GM19035 (cell line): Measurements from ENCODE around the gene TSPAN5.

Source experiments
- ATAC-seq: cut with Tn5 transposase; IDR thresholded peaks from one replicate; pipeline ENCODE4 v1.9.1; 2021; ENCODE audit not compliant: unreplicated experiment

TSPAN5 gene

GRCh38 chr4:98620087-98620784 is 38.2 kb downstream of the TSPAN5 start:
- ATAC-seq = no peak

DNA sequence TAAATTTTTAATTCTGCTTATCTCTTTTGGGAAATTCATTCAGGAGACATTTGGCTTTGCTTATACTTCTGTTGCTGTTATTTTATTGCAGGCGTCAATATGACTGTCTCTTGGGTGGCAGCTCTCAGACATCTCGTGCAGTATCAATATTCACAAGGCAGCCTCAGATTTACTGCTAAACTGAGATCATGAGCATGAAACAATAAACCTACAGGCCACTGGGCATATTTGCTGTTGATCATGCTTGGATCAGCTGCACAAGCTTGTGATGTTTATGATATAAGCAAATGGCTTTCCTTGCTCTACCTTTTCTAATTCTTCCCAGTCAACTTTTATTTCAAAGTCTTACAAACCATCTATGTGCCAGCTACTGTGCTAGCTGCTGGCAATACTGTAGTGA is 39.2 kb downstream of the TSPAN5 start:
- no peak for ATAC-seq

DNA sequence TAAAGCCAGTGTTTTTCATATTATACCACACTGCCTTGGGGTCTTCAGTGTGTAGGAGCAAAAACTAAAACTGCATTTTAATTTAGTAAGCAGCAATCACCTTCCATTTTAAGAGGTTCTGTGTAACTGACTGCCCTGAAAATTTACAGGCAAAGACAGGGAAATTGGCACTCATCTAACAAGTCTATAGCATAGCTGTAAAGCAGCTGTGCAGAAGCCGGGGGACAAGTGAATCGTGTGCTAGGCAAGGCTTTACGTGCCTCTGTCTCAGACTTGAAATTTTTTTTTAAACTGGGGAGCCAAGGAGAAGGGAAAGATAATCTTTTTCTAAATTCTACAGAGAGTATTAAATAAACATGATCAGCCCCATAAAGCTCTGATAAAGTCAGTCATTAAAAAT is 39.7 kb downstream of the TSPAN5 start:
- no peak for ATAC-seq

- ATAC-seq = no peak
Observed at GRCh38 chr4:98617358-98618047, 40.9 kb downstream of the TSPAN5 start.

GRCh38 chr4:98615991-98616390 is 42.4 kb downstream of the TSPAN5 start:
- no peak for ATAC-seq

DNA sequence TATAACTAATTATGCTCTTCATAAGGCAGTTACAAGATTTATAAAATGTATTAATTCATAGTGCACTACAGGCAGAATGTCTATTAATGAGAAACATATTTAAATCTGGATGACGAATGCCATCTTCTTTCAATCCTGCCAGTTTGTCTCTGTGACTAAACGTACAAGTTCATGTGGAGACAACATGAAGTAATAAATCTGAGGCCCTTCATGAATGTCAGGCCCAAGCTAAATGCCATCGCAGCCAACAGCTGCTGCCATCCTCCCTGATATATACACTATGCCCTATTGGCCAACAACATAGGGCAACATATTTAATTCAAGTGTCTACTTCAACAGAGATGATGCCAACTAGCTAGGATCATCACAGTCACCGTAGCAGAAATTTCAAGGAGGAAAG is 43.7 kb downstream of the TSPAN5 start:
- no peak for ATAC-seq

DNA sequence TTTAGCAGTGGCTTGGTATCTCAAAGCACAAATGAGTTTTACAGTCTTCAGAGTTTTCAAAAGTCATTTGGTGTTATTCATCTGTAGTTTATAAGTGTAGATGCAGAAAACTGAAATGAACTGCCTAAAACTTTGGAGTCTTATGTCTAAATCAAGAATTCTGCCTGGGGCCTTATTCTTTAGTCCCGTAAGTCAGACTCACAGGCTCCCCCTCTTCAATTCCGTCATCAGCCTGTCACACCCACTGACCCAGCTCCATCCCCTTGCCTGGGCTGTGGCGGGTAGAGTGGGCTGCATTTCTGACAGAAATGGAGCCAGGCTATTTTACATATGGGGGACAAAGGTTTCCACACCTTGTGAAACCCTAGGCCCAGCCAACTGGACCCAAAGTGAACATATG is 44.3 kb downstream of the TSPAN5 start:
- no peak for ATAC-seq

- no peak for ATAC-seq
Observed at GRCh38 chr4:98613453-98614075, 44.8 kb downstream of the TSPAN5 start.

- ATAC-seq = no peak
Observed at GRCh38 chr4:98612318-98613250, 45.8 kb downstream of the TSPAN5 start.

DNA sequence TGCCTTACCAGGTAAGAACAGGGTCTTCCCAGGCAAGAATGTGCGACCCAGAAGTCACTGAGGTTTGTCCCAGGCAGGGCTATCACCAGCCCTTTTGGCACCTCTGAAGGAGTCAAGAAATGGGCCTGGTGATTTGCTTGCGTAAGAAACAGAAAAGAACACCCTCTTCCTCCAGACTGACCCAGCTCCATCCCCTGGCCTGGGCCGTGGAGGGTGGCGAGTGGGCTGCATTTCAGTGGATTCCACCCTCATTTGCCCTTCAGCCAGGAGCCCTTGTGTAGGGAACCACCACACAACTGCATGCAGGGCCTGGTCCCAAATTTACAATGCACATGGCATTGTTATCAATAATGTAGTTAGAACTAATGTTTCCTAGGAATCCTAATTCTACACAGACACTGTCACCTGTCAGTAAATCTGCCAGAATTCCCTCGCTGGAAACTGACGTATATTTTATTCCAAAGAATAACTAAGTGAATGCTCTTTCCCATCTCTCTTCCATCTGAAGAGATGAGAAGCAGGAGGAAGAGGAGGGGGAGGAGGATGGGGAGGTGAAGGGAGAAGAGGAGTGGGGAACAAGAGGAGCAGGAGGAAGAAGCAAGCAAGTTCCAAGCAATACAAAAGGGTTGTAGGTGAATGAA is 46.6 kb downstream of the TSPAN5 start:
- no peak for ATAC-seq

GRCh38 chr4:98610926-98611676 is 47.3 kb downstream of the TSPAN5 start:
- no peak for ATAC-seq

DNA sequence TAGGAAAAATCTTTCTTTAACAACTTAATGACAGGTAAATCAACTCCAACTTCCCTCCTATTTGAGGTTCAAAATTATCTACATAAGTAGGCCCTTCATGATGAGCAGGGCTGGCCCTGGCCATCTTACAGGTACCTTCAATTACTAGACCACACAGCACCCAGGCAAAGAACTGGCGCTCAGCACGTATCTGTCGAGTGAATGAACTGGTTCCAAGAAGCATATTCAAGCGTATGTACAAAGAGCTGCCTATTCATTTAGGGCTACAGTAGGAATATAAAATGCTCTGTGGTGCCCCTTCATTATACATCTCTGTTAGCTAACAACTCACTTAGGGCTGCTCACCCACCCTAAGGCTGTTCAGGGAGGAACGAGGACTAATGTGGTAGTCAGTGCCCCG is 48.0 kb downstream of the TSPAN5 start:
- no peak for ATAC-seq

DNA sequence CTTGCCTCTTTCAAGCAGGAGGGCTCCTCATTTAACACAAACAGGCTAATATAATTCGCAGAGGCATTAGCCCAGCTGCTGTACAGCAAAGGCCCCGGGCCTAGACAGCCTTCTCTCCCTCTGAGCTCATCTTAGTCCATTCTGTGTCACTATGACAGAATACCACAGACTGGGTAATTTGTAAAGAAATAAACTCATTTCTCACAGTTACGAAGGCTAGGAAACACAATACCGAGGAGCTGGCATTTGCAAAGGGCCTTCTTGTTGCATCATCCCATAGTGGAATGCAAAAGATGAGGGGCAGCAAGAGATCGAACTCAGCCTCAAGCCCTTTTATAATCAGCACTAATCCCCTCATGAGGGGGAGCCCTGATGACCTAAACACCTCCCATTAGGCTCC is 48.5 kb downstream of the TSPAN5 start:
- no peak for ATAC-seq

DNA sequence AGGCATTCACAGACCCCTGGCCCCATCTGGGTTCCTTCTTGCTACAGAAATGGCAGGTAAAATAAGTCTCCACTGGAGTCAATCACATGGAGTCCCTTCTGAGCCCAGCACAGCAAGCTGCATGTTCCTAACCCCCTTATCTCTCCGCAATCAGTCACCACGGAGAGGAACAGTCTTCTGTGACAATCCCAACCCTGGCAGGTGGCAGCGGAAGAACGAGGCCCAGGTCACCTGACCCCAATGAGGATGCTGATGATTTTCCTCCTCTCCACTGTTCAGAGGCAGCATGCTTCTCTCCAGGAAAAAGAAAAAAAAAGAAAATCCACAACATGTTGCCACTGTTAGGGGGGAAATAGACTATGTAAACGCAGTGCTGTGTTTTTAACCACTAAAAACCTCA is 50.1 kb downstream of the TSPAN5 start:
- ATAC-seq = no peak

- no peak for ATAC-seq
Observed at GRCh38 chr4:98606894-98607293, 51.5 kb downstream of the TSPAN5 start.

DNA sequence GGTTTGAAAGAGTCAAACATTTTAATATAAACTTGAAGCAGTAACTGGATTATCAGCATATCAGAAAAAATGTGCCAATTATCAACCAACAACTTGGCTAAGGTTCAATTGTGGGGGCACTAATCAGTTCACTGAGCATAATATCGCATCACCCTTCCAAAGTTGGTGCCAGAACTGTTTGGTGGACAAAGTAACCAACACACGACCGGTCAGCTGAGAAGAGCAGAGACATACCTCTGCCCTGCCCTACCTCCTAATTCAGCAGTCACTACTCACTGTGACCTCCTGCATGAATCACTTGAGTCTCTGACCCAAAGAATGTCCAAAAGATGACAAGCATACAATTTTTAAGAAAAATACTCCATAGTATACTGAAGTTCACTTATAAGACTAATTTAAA is 53.2 kb downstream of the TSPAN5 start:
- no peak for ATAC-seq

- no peak for ATAC-seq
Observed at GRCh38 chr4:98604723-98605122, 53.7 kb downstream of the TSPAN5 start.

DNA sequence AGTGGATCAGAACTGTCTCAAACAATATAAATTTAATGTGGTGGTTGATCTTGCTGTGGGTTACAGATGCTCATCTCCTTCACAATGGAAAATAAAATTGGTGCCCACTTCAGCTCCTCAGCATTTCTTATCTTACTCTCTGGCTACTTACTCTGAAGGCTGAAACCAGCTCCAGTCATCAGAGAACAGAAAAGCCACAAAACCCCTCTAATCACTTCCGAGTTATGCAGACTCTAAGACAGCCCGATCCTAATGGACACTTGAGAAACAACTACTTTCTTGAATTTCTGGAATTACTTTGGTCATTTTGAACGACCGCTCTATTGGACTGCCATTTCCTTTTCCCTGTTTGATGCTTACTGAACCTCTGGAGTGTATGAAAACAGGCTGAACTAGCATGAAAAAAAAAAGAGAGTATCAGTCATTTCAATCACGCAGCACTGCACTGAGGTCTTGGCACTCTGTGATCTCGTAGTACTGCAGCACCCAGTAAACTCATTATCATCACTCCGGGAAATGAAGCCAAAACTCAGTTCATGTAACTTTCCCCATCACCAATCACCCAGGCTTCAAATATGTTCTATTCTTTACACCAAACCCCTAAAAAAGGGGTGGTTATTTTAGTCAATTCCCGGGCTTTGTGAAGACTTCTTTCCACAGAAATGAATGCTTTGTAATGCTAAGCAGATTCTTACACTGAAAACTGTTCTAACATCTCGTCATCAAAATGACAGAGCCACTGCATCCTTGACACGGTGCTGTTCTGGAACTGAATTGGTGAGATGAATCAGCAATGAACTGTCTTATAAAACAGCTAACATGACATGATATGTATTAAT is 54.5 kb downstream of the TSPAN5 start:
- ATAC-seq = no peak

GRCh38 chr4:98602270-98602669 is 56.1 kb downstream of the TSPAN5 start:
- ATAC-seq = no peak
